Calu3 (cell line): ENCODE results near the gene UBN1. TPM values are rescaled to one million over a fixed set of nuclear protein-coding genes. Genes with fewer than 3 reads are reported as not detected.

Experiments
- BruUV-seq: library from RNA; stranded (reverse); fragments of 400-500 nt; replicated peaks from 2 replicates; lab custom pipeline; 2021; lab: Mats Ljungman, UMichigan
- CTCF ChIA-PET: fragments of 300-600 bp; sonication (Branson Sonifier 250); formaldehyde crosslinking; loops from one replicate; lab custom pipeline; 2022; ENCODE audit warnings: antibody characterized with exemption; lab: Charles Lee
- DNase-seq: peaks from one replicate; pipeline ENCODE4 v3.0.0; 2022
- H3K27ac Mint-ChIP-seq: one replicate; pipeline ENCODE4 v1.8.0; 2022; ENCODE audit warnings: mixed read lengths; ENCODE audit not compliant: unreplicated experiment
- H3K27me3 Mint-ChIP-seq: one replicate; pipeline ENCODE4 v1.8.0; 2022; ENCODE audit warnings: mixed read lengths; ENCODE audit not compliant: unreplicated experiment
- H3K36me3 Mint-ChIP-seq: one replicate; pipeline ENCODE4 v1.8.0; 2022; ENCODE audit warnings: mild to moderate bottlenecking, moderate library complexity, mixed read lengths; ENCODE audit not compliant: insufficient read depth, unreplicated experiment
- H3K4me1 Mint-ChIP-seq: one replicate; pipeline ENCODE4 v1.8.0; 2022; ENCODE audit warnings: mild to moderate bottlenecking, low read depth, mixed read lengths; ENCODE audit not compliant: unreplicated experiment
- H3K4me3 Mint-ChIP-seq: one replicate; pipeline ENCODE4 v1.8.0; 2022; ENCODE audit warnings: mild to moderate bottlenecking, low read depth, moderate library complexity, mixed read lengths; ENCODE audit not compliant: unreplicated experiment
- H3K9me3 Mint-ChIP-seq: one replicate; pipeline ENCODE4 v1.8.0; 2022; ENCODE audit warnings: low read depth, mixed read lengths; ENCODE audit not compliant: unreplicated experiment
- CTCF ChIP-seq: fragments of 200-600 bp; IDR thresholded peaks from one replicate; pipeline ENCODE4 v1.8.0; 2022; ENCODE audit warnings: antibody characterized with exemption; ENCODE audit not compliant: unreplicated experiment
- intact Hi-C: fragments of 100-400 bp; cut with micrococcal nuclease; formaldehyde crosslinking; loops from one replicate; pipeline ENCODE4 v1.10.0; 2022; ENCODE audit not compliant: unreplicated experiment
- total RNA-seq: library from RNA; stranded (reverse); gene quantifications from 2 replicates; pipeline ENCODE4 v1.2.3, GENCODE V29; 2022

UBN1 gene
- total RNA-seq, 1 experiment from 2014 or later, result 50.5 TPM

- no peak for DNase-seq
- Mint-ChIP-seq H3K4me1 (peaks cover 15% of the 10 kb centered on the region), H3K9me3 (no peaks in the 10 kb centered on the region), H3K4me3 (no peak overlapping the region), H3K27ac (no peak overlapping the region), H3K27me3 (no peaks in the 10 kb centered on the region), H3K36me3 (peaks cover 76% of the 10 kb centered on the region)
- intact Hi-C loops, result no loop called here
- no peak for TF ChIP-seq CTCF
- BruUV-seq, result no TSS peak
- CTCF ChIA-PET, result no interaction called here
Measured at GRCh38 chr16:4876646-4877379, 29.5 kb downstream of the UBN1 start.

- H3K9me3 Mint-ChIP-seq, result no peaks in the 10 kb centered on the region
- peaks cover 20% of the 10 kb centered on the region for H3K4me1 Mint-ChIP-seq
- no peak for TF ChIP-seq CTCF
- CTCF ChIA-PET, result no interaction called here
- no peak overlapping the region for H3K4me3 Mint-ChIP-seq
- H3K36me3 Mint-ChIP-seq, result peaks cover 77% of the 10 kb centered on the region
- no peak overlapping the region for H3K27ac Mint-ChIP-seq
- no peak for DNase-seq
- no TSS peak for BruUV-seq
- intact Hi-C loops, result no loop called here
- H3K27me3 Mint-ChIP-seq, result no peaks in the 10 kb centered on the region
Measured at GRCh38 chr16:4877380-4877685, 30.1 kb downstream of the UBN1 start.

GRCh38 chr16:4879049-4879448 lies 31.8 kb downstream of the UBN1 start:
- no TSS peak for BruUV-seq
- peaks cover 83% of the 10 kb centered on the region for H3K36me3 Mint-ChIP-seq
- intact Hi-C loops, result no loop called here
- peaks cover 32% of the 10 kb centered on the region for H3K4me1 Mint-ChIP-seq
- peak overlapping the region; percentile 8 for H3K27ac Mint-ChIP-seq
- H3K4me3 Mint-ChIP-seq, result no peak overlapping the region
- no peak for TF ChIP-seq CTCF
- no peaks in the 10 kb centered on the region for H3K9me3 Mint-ChIP-seq
- DNase-seq, result no peak
- CTCF ChIA-PET, result no interaction called here
- no peaks in the 10 kb centered on the region for H3K27me3 Mint-ChIP-seq

GRCh38 chr16:4880006-4880580 lies 32.8 kb downstream of the UBN1 start:
- TF ChIP-seq CTCF, result no peak
- peaks cover 4% of the 10 kb centered on the region for H3K9me3 Mint-ChIP-seq
- no peaks in the 10 kb centered on the region for H3K27me3 Mint-ChIP-seq
- H3K4me1 Mint-ChIP-seq, result peaks cover 42% of the 10 kb centered on the region
- H3K4me3 Mint-ChIP-seq, result no peak overlapping the region
- intact Hi-C loops, result loop anchor here (5.0 kb wide), 1 partner anchor 57 kb away; the partner anchor contains the start of gene PPL
- no peak for DNase-seq
- BruUV-seq, result no TSS peak
- CTCF ChIA-PET, result no interaction called here
- H3K27ac Mint-ChIP-seq, result no peak overlapping the region
- peaks cover 87% of the 10 kb centered on the region for H3K36me3 Mint-ChIP-seq
